ENCODE results near the gene ATR.
"Not testable (repeated sequence)": the region's sequence is repeated elsewhere in the genome, so short reads cannot be mapped to it uniquely, and the experiment has no call there.

Gene ATR

GRCh38 chr3:142578329-142579223 is at the start of gene ATR:
Gene ATR, minus strand, starts transcription at chr3:142578733. Its CDS starts 29 bp downstream, at chr3:142578704.
- peak; percentile 96 for DNase-seq (ENCODE audit: low spot score)

GRCh38 chr3:142626971-142627370 is 48.4 kb upstream of the ATR start:
- DNase-seq (ENCODE audit: low spot score): no peak

GRCh38 chr3:142625153-142625440 is 46.6 kb upstream of the ATR start:
- DNase-seq (ENCODE audit: low spot score): no peak

- no peak for DNase-seq (ENCODE audit: low spot score)
Measured at GRCh38 chr3:142624341-142625152, 46.0 kb upstream of the ATR start.

GRCh38 chr3:142623194-142623593 is 44.7 kb upstream of the ATR start:
- no peak for DNase-seq (ENCODE audit: low spot score)

GRCh38 chr3:142622405-142622804 is 43.9 kb upstream of the ATR start:
- DNase-seq (ENCODE audit: low spot score): no peak

- no peak for DNase-seq (ENCODE audit: low spot score)
Measured at GRCh38 chr3:142618917-142619461, 40.5 kb upstream of the ATR start.

GRCh38 chr3:142615171-142615570 is 36.6 kb upstream of the ATR start:
- DNase-seq (ENCODE audit: low spot score): no peak

- no peak for DNase-seq (ENCODE audit: low spot score)
Measured at GRCh38 chr3:142614059-142614626, 35.6 kb upstream of the ATR start.

- DNase-seq (ENCODE audit: low spot score): no peak
Measured at GRCh38 chr3:142613491-142613890, 35.0 kb upstream of the ATR start.

GRCh38 chr3:142611206-142611605 is 32.7 kb upstream of the ATR start:
- DNase-seq (ENCODE audit: low spot score): no peak

GRCh38 chr3:142609136-142609535 is 30.6 kb upstream of the ATR start:
- DNase-seq (ENCODE audit: low spot score): no peak

- DNase-seq (ENCODE audit: low spot score): no peak
Measured at GRCh38 chr3:142608631-142609030, 30.1 kb upstream of the ATR start.

GRCh38 chr3:142604940-142605339 is 26.4 kb upstream of the ATR start:
- no peak for DNase-seq (ENCODE audit: low spot score)

GRCh38 chr3:142603386-142603705 is 24.8 kb upstream of the ATR start:
- DNase-seq (ENCODE audit: low spot score): not testable (repeated sequence)

- DNase-seq (ENCODE audit: low spot score): no peak
Measured at GRCh38 chr3:142602619-142603385, 24.3 kb upstream of the ATR start.

- no peak for DNase-seq (ENCODE audit: low spot score)
Measured at GRCh38 chr3:142601713-142602112, 23.2 kb upstream of the ATR start.

- DNase-seq (ENCODE audit: low spot score): no peak
Measured at GRCh38 chr3:142597906-142598305, 19.4 kb upstream of the ATR start.

- DNase-seq (ENCODE audit: low spot score): no peak
Measured at GRCh38 chr3:142596726-142597088, 18.2 kb upstream of the ATR start.

- peak; percentile 88 for DNase-seq (ENCODE audit: low spot score)
Measured at GRCh38 chr3:142595951-142596725, 17.6 kb upstream of the ATR start, which contains the start of gene PLS1. Gene PLS1, plus strand, starts transcription at chr3:142596393. Its CDS starts 67,845 bp downstream, at chr3:142664238.

- DNase-seq (ENCODE audit: low spot score): no peak
Measured at GRCh38 chr3:142595581-142595950, 17.0 kb upstream of the ATR start.

Data from CD4-positive, alpha-beta T cell treated with Interleukin-2 at 100 ng/mL for 4 hours (primary cell).